CD14-positive monocyte (primary cell): ENCODE measurements around the gene SYPL1. TPM values are rescaled to one million over a fixed set of nuclear protein-coding genes. Genes with fewer than 3 reads are reported as not detected.

Source experiments
- DNase-seq, 3 donors: peaks; one replicate each; pipeline ENCODE4 v3.0.0-alpha.2; 2011 to 2022
- H2AFZ ChIP-seq: 2 replicates; pipeline ENCODE4 v1.6.0; 2012; ENCODE audit warnings: mild to moderate bottlenecking, low read depth, low read length, inconsistent platforms; ENCODE audit not compliant: insufficient read depth, poor library complexity, severe bottlenecking
- H3K27ac ChIP-seq, 2 donors: 1 replicate in 1 of 2; 2 replicates in 1 of 2; pipeline ENCODE4 v1.5.1; 2012 to 2013; ENCODE audit warnings: low read length in 2 of 2, control low read depth in 1 of 2, inconsistent platforms in 1 of 2, low read depth in 1 of 2, mild to moderate bottlenecking in 1 of 2
- H3K27me3 ChIP-seq, 2 donors: one replicate each; pipeline versions ENCODE4 v1.6.0 to v1.6.1; 2011 to 2013; ENCODE audit warnings: low read length in 2 of 2; ENCODE audit not compliant: control insufficient read depth in 2 of 2, insufficient read depth in 2 of 2
- H3K36me3 ChIP-seq, 2 donors: replicated peaks in 1 of 2; 1 replicate in 1 of 2; 2 replicates in 1 of 2; pipeline versions ENCODE4 v1.5.1 to v1.6.1; 2012 to 2013; ENCODE audit warnings: low read length in 2 of 2, control low read depth in 1 of 2, inconsistent platforms in 1 of 2, mild to moderate bottlenecking in 1 of 2; ENCODE audit not compliant: insufficient read depth in 2 of 2, control insufficient read depth in 1 of 2
- H3K4me1 ChIP-seq, 2 donors: 1 replicate in 1 of 2; 2 replicates in 1 of 2; pipeline versions ENCODE4 v1.5.1 to v1.6.1; 2012 to 2013; ENCODE audit warnings: low read length in 2 of 2, control low read depth in 1 of 2, inconsistent platforms in 1 of 2, mild to moderate bottlenecking in 1 of 2, moderate library complexity in 1 of 2; ENCODE audit not compliant: insufficient read depth in 2 of 2, control insufficient read depth in 1 of 2
- H3K4me2 ChIP-seq: replicated peaks from 2 replicates; pipeline ENCODE3; 2012; ENCODE audit warnings: low read length, moderate library complexity, mild to moderate bottlenecking; ENCODE audit not compliant: poor library complexity, severe bottlenecking; ENCODE audit errors: extremely low read depth
- H3K4me3 ChIP-seq, 3 experiments: fragments of 200-600 bp in 1 of 3; sonication (generic) in 1 of 3; replicated peaks in 1 of 3; 1 replicate in 2 of 3; 2 replicates in 1 of 3; pipeline ENCODE4 v1.5.1; 2011 to 2013; ENCODE audit warnings: low read length in 3 of 3, mild to moderate bottlenecking in 3 of 3, control low read depth in 2 of 3, low read depth in 2 of 3, inconsistent platforms in 1 of 3, moderate library complexity in 1 of 3
- H3K79me2 ChIP-seq: 2 replicates; pipeline ENCODE4 v1.6.0; 2012; ENCODE audit warnings: mild to moderate bottlenecking, control low read depth, inconsistent platforms, low read length, moderate library complexity; ENCODE audit not compliant: insufficient read depth
- H3K9ac ChIP-seq: 2 replicates; pipeline ENCODE4 v1.6.0; 2017; ENCODE audit warnings: low read length, mild to moderate bottlenecking; ENCODE audit not compliant: insufficient read depth, poor library complexity, severe bottlenecking
- H3K9me3 ChIP-seq, 2 donors: replicated peaks in 1 of 2; 1 replicate in 1 of 2; 2 replicates in 1 of 2; pipeline versions ENCODE4 v1.5.1 to v1.6.1; 2012 to 2013; ENCODE audit warnings: low read length in 2 of 2, control low read depth in 1 of 2; ENCODE audit not compliant: control insufficient read depth in 1 of 2, insufficient read depth in 1 of 2
- H4K20me1 ChIP-seq: 2 replicates; pipeline ENCODE4 v1.6.0; 2012; ENCODE audit warnings: mild to moderate bottlenecking, low read length, control low read depth, moderate library complexity; ENCODE audit not compliant: insufficient read depth
- H3K27ac Mint-ChIP-seq, 7 donors: one replicate each; pipeline ENCODE4 v1.8.0; 2020; ENCODE audit warnings: mild to moderate bottlenecking in 7 of 7, mixed read lengths in 7 of 7, moderate library complexity in 6 of 7, inconsistent platforms in 2 of 7
- H3K27me3 Mint-ChIP-seq, 3 donors: one replicate each; pipeline ENCODE4 v1.8.0; 2021 to 2022; ENCODE audit warnings: low read depth in 3 of 3, mild to moderate bottlenecking in 3 of 3, mixed read lengths in 3 of 3, moderate library complexity in 3 of 3, inconsistent platforms in 1 of 3
- H3K36me3 Mint-ChIP-seq, 2 donors: one replicate each; pipeline ENCODE4 v1.8.0; 2020; ENCODE audit warnings: mixed read lengths in 2 of 2, inconsistent platforms in 1 of 2, mild to moderate bottlenecking in 1 of 2
- H3K4me1 Mint-ChIP-seq: one replicate; pipeline ENCODE4 v1.8.0; 2020; ENCODE audit warnings: mild to moderate bottlenecking, mixed read lengths
- H3K4me3 Mint-ChIP-seq, 2 donors: one replicate each; pipeline ENCODE4 v1.8.0; 2020; ENCODE audit warnings: mild to moderate bottlenecking in 2 of 2, mixed read lengths in 2 of 2, moderate library complexity in 1 of 2
- H3K9me3 Mint-ChIP-seq, 7 donors: one replicate each; pipeline ENCODE4 v1.8.0; 2020 to 2022; ENCODE audit warnings: mixed read lengths in 7 of 7, mild to moderate bottlenecking in 6 of 7, moderate library complexity in 6 of 7, inconsistent platforms in 2 of 7
- CTCF ChIP-seq: fragments of 200-600 bp; IDR thresholded peaks from one replicate; pipeline ENCODE4 v1.8.0; 2022; ENCODE audit warnings: antibody characterized with exemption, mild to moderate bottlenecking
- WGBS: methylation state at CpG from one replicate; pipeline ENCODE4 v1.1.5; 2013; ENCODE audit warnings: missing lambda C conversion rate; ENCODE audit not compliant: insufficient coverage; 5-methylcytosine and 5-hydroxymethylcytosine counted together
- intact Hi-C, 2 donors: fragments of 100-400 bp; cut with micrococcal nuclease; formaldehyde crosslinking; loops; one replicate each; pipeline versions ENCODE4 v1.15.0 to v1.15.1; 2023
- polyA plus RNA-seq, 3 donors: library from polyadenylated mRNA; depleted of rRNA in 1 of 3; unstranded in 2 of 3; stranded (reverse) in 1 of 3; fragments of 300-500 nt in 2 of 3; fragments of >200 nt in 1 of 3; fragmentation: Illumina TruSeq in 2 of 3; gene quantifications; 1 replicate in 2 of 3; 2 replicates in 1 of 3; pipeline ENCODE4 v1.2.3, GENCODE V29; 2012 to 2021

SYPL1 gene
- polyA plus RNA-seq, 3 donors = 22.3 to 82.1 (median 64.7) TPM

GRCh38 chr7:106088014-106088413 is 24.1 kb downstream of the SYPL1 start:
- H3K4me3 Mint-ChIP-seq = no peak overlapping the region
- Histone ChIP-seq H3K9ac (no peak overlapping the region), H3K4me2 (no peak overlapping the region), H3K27me3 (no peaks in the 10 kb centered on the region), H3K4me3 (no peak overlapping the region), H3K36me3 (peaks cover 29 to 45% of the 10 kb centered on the region in 2 donors), H4K20me1 (no peaks in the 10 kb centered on the region), H3K9me3 (no peaks in the 10 kb centered on the region), H3K79me2 (no peaks in the 10 kb centered on the region), H3K4me1 (peaks cover 0 to 8% of the 10 kb centered on the region in 2 donors), H2AFZ (no peak overlapping the region), H3K27ac (no peak overlapping the region)
- H3K4me1 Mint-ChIP-seq = peaks cover 12% of the 10 kb centered on the region
- no CpG with 5 or more reads among the region's 1 CpG for WGBS
- H3K9me3 Mint-ChIP-seq = no peaks in the 10 kb centered on the region
- no peak overlapping the region for H3K27ac Mint-ChIP-seq
- no peak for TF ChIP-seq CTCF
- intact Hi-C loops = no loop called here
- no peaks in the 10 kb centered on the region for H3K27me3 Mint-ChIP-seq
- no peak for DNase-seq
- H3K36me3 Mint-ChIP-seq = peaks cover 36 to 47% of the 10 kb centered on the region in 2 donors

- H3K4me1 Mint-ChIP-seq = peaks cover 12% of the 10 kb centered on the region
- 100% methylated on average over 1 of the region's 4 CpGs for WGBS
- H3K4me3 Mint-ChIP-seq = no peak overlapping the region
Measured at GRCh38 chr7:106086062-106086461, 26.1 kb downstream of the SYPL1 start.

More at GRCh38 chr7:106086062-106086461, 26.1 kb downstream of the SYPL1 start:
- Mint-ChIP-seq H3K36me3 (peaks cover 19 to 29% of the 10 kb centered on the region in 2 donors), H3K9me3 (no peaks in the 10 kb centered on the region), H3K27me3 (no peaks in the 10 kb centered on the region), H3K27ac (no peak overlapping the region)
- H4K20me1 ChIP-seq = no peaks in the 10 kb centered on the region
- no peak overlapping the region for H3K27ac ChIP-seq
- TF ChIP-seq CTCF = no peak
- H3K36me3 ChIP-seq = peaks cover 13 to 25% of the 10 kb centered on the region in 2 donors
- no peak overlapping the region for H2AFZ ChIP-seq
- peaks cover 0 to 8% of the 10 kb centered on the region in 2 donors for H3K4me1 ChIP-seq
- no peak overlapping the region for H3K9ac ChIP-seq
- H3K4me2 ChIP-seq = no peak overlapping the region
- DNase-seq = no peak
- H3K79me2 ChIP-seq = no peaks in the 10 kb centered on the region
- no peak overlapping the region for H3K4me3 ChIP-seq
- no peaks in the 10 kb centered on the region for H3K9me3 ChIP-seq
- intact Hi-C loops = no loop called here
- H3K27me3 ChIP-seq = no peaks in the 10 kb centered on the region
